ENCODE data around the gene TDRD7. TPM values are rescaled to one million over a fixed set of nuclear protein-coding genes. Genes with fewer than 3 reads are reported as not detected.

TDRD7 gene
- total and polyA plus RNA-seq, 2 of the 13 experiments (the other 11 are each of a cell fraction or from before 2014, with no cell fraction given): 9.8 to 15.5 TPM

DNA sequence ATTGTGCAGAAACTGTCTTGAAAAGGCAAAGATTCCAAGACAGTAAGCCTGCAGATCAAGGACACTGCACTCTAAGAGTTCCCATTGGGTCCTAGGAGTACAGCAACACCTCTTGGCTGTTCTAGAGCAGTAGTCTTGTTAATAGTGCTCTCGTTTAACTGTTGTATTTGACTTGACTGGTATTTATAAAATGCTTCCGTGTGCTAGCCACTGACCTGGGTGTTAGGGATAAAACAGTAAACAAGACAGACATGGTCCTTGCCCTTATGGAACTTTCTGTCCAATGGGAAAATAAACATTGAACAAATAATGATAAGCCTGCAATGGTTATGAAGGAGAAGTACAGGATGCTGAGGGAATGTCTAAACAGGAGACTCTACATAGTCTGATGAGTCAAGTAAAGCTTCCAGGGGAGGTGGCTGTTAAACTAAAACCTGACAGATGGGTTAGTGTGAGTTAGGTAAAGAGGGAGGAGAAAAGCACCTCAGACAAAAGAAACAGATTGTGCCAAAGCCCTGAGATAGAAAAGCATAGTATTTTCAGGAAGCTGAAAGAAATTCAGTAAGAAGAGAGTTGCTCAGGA, 33.3 kb downstream of the TDRD7 start (continued):
- no peak for TF ChIP-seq PTBP1 (IDR thresholded peaks at IDR 0.05; ENCODE audit: low read depth, low read length, poor library complexity, severe bottlenecking)

GRCh38 chr9:97447001-97447400, 35.1 kb downstream of the TDRD7 start:
- DNase-seq (ENCODE audit: low spot score) (no peak), ATAC-seq (no peak), FAIRE-seq (no peak)
- BruUV-seq (replicated peaks): no TSS peak
- Histone ChIP-seq H3K27me3 (ENCODE audit: control insufficient read depth in 1 of 2, insufficient read depth in 2 of 2, low read length in 2 of 2) (no peaks in the 10 kb centered on the region), H3K4me2 (ENCODE audit: low read depth, low read length) (no peak overlapping the region), H3K79me2 (ENCODE audit: insufficient read depth, low read length) (no peaks in the 10 kb centered on the region), H3K9me3 (ENCODE audit: low read length) (no peaks in the 10 kb centered on the region), H3K4me1 (ENCODE audit: insufficient read depth, low read length) (peaks cover 10% of the 10 kb centered on the region; the same call in 1 of the 2 replicates), H3K9ac (ENCODE audit: insufficient read depth, low read depth, low read length) (no peak overlapping the region), H4K20me1 (ENCODE audit: insufficient read depth, low read length) (no peaks in the 10 kb centered on the region), H3K4me3 (replicated peaks in 1 of 3; ENCODE audit: insufficient read depth in 1 of 3, low read depth in 2 of 3, low read length in 3 of 3) (no peak overlapping the region), H3K27ac (ENCODE audit: extremely low read length, insufficient read depth, low read length) (no peak overlapping the region), H2AFZ (ENCODE audit: low read length) (no peak overlapping the region), H3K36me3 (replicated peaks in 1 of 2; ENCODE audit: control insufficient read depth in 1 of 2, insufficient read depth in 2 of 2, low read length in 2 of 2) (peaks cover 3 to 13% of the 10 kb centered on the region in 2 experiments; a peak in 3 of 5 replicates)
- ChIA-PET CTCF (ENCODE audit: low intra/inter-chr PET ratio, low total read pairs) (no interaction called here), POLR2A (no interaction called here)
- intact Hi-C loops (cut with micrococcal nuclease; ENCODE audit: unreplicated experiment) (no loop called here), in situ Hi-C loops (cut with HindIII; ENCODE audit: extremely low pct_ligation_motif_present, low pct_unique_long_range_greater_than_20kb) (no loop called here)
- 94% methylated on average over 3 of the region's 3 CpGs for WGBS (ENCODE audit: low lambda C conversion rate)
- TF ChIP-seq DR1 (CRISPR knock-in tag; IDR thresholded peaks at IDR 0.05): no peak
- TF ChIP-seq FOXA3 (CRISPR knock-in tag; IDR thresholded peaks at IDR 0.05): no peak
- TF ChIP-seq SIX4 (CRISPR knock-in tag; IDR thresholded peaks at IDR 0.05): no peak
- TF ChIP-seq TBL1XR1 (IDR thresholded peaks at IDR 0.05; ENCODE audit: borderline replicate concordance, low read length, partially characterized antibody): no peak
- TF ChIP-seq RFX3 (CRISPR knock-in tag; IDR thresholded peaks at IDR 0.05): no peak
- TF ChIP-seq, protein P1, sequence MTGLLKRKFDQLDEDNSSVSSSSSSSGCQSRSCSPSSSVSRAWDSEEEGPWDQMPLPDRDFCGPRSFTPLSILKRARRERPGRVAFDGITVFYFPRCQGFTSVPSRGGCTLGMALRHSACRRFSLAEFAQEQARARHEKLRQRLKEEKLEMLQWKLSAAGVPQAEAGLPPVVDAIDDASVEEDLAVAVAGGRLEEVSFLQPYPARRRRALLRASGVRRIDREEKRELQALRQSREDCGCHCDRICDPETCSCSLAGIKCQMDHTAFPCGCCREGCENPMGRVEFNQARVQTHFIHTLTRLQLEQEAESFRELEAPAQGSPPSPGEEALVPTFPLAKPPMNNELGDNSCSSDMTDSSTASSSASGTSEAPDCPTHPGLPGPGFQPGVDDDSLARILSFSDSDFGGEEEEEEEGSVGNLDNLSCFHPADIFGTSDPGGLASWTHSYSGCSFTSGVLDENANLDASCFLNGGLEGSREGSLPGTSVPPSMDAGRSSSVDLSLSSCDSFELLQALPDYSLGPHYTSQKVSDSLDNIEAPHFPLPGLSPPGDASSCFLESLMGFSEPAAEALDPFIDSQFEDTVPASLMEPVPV (CRISPR knock-in tag; IDR thresholded peaks at IDR 0.05): no peak
- TF ChIP-seq DPF2 (CRISPR knock-in tag; IDR thresholded peaks at IDR 0.05; ENCODE audit: borderline replicate concordance, low read depth): no peak
- no peak for TF ChIP-seq BCL6 (CRISPR knock-in tag; IDR thresholded peaks at IDR 0.05)
- TF ChIP-seq HOXA5 (CRISPR knock-in tag; IDR thresholded peaks at IDR 0.05): no peak
- no peak for TF ChIP-seq ATAD3A (CRISPR knock-in tag; IDR thresholded peaks at IDR 0.05)
- TF ChIP-seq, protein P2, sequence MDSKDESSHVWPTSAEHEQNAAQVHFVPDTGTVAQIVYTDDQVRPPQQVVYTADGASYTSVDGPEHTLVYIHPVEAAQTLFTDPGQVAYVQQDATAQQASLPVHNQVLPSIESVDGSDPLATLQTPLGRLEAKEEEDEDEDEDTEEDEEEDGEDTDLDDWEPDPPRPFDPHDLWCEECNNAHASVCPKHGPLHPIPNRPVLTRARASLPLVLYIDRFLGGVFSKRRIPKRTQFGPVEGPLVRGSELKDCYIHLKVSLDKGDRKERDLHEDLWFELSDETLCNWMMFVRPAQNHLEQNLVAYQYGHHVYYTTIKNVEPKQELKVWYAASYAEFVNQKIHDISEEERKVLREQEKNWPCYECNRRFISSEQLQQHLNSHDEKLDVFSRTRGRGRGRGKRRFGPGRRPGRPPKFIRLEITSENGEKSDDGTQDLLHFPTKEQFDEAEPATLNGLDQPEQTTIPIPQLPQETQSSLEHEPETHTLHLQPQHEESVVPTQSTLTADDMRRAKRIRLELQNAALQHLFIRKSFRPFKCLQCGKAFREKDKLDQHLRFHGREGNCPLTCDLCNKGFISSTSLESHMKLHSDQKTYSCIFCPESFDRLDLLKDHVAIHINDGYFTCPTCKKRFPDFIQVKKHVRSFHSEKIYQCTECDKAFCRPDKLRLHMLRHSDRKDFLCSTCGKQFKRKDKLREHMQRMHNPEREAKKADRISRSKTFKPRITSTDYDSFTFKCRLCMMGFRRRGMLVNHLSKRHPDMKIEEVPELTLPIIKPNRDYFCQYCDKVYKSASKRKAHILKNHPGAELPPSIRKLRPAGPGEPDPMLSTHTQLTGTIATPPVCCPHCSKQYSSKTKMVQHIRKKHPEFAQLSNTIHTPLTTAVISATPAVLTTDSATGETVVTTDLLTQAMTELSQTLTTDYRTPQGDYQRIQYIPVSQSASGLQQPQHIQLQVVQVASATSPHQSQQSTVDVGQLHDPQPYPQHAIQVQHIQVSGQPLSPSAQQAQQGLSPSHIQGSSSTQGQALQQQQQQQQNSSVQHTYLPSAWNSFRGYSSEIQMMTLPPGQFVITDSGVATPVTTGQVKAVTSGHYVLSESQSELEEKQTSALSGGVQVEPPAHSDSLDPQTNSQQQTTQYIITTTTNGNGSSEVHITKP (CRISPR knock-in tag; IDR thresholded peaks at IDR 0.05; ENCODE audit: low read depth): no peak
- no peak for TF ChIP-seq TBX2 (CRISPR knock-in tag; IDR thresholded peaks at IDR 0.05; ENCODE audit: borderline replicate concordance)
- TF ChIP-seq, protein P3, sequence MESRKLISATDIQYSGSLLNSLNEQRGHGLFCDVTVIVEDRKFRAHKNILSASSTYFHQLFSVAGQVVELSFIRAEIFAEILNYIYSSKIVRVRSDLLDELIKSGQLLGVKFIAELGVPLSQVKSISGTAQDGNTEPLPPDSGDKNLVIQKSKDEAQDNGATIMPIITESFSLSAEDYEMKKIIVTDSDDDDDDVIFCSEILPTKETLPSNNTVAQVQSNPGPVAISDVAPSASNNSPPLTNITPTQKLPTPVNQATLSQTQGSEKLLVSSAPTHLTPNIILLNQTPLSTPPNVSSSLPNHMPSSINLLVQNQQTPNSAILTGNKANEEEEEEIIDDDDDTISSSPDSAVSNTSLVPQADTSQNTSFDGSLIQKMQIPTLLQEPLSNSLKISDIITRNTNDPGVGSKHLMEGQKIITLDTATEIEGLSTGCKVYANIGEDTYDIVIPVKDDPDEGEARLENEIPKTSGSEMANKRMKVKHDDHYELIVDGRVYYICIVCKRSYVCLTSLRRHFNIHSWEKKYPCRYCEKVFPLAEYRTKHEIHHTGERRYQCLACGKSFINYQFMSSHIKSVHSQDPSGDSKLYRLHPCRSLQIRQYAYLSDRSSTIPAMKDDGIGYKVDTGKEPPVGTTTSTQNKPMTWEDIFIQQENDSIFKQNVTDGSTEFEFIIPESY (CRISPR knock-in tag; IDR thresholded peaks at IDR 0.05): no peak
- no peak for TF ChIP-seq TAF1 (CRISPR knock-in tag; IDR thresholded peaks at IDR 0.05)

Data from HepG2 (cell line).